OCI-LY7 (cell line): ENCODE measurements around the gene ACTN1. TPM values are rescaled to one million over a fixed set of nuclear protein-coding genes. Genes with fewer than 3 reads are reported as not detected.

ENCODE experiments used
- BruUV-seq: library from RNA; stranded (reverse); fragments of 400-500 nt; replicated peaks from 2 replicates; lab custom pipeline; 2021; lab: Mats Ljungman, UMichigan
- CTCF ChIA-PET: fragments of 300-600 bp; sonication (Branson Sonifier 250); formaldehyde crosslinking; loops from one replicate; lab custom pipeline; 2022; ENCODE audit warnings: antibody characterized with exemption; ENCODE audit not compliant: unreplicated experiment; lab: Charles Lee
- POLR2A ChIA-PET: fragments of 300-600 bp; sonication (Branson Sonifier 250); formaldehyde crosslinking; loops from one replicate; lab custom pipeline; 2022; ENCODE audit warnings: antibody characterized with exemption; lab: Charles Lee
- DNase-seq: peaks from one replicate; pipeline ENCODE4 v3.0.0-alpha.2; 2015; ENCODE audit warnings: low spot score
- H2AFZ ChIP-seq: fragments of 200-600 bp; sonication (generic), shearing (Covaris generic); 2 replicates; pipeline ENCODE4 v1.6.1; 2014; ENCODE audit warnings: mild to moderate bottlenecking, antibody characterized with exemption, low read length, moderate library complexity
- H3K27ac ChIP-seq: fragments of 200-600 bp; sonication (generic); 2 replicates; pipeline ENCODE4 v1.5.1; 2014; ENCODE audit warnings: mixed run types, low read depth, mild to moderate bottlenecking, moderate library complexity, low read length, inconsistent platforms; ENCODE audit not compliant: poor library complexity, severe bottlenecking
- H3K36me3 ChIP-seq: fragments of 200-600 bp; sonication (generic); 2 replicates; pipeline ENCODE4 v1.6.1; 2014; ENCODE audit warnings: mild to moderate bottlenecking, antibody characterized with exemption, low read length, moderate library complexity, mixed read lengths; ENCODE audit not compliant: insufficient read depth
- H3K4me1 ChIP-seq: fragments of 200-600 bp; sonication (generic); 2 replicates; pipeline ENCODE4 v1.5.1; 2014; ENCODE audit warnings: mild to moderate bottlenecking, low read length; ENCODE audit not compliant: insufficient read depth, poor library complexity, severe bottlenecking
- H3K4me2 ChIP-seq: fragments of 200-600 bp; sonication (generic); 2 replicates; pipeline ENCODE4 v1.6.1; 2014; ENCODE audit warnings: mild to moderate bottlenecking, low read length
- H3K4me3 ChIP-seq: fragments of 200-600 bp; sonication (generic); 2 replicates; pipeline ENCODE4 v1.5.1; 2014; ENCODE audit warnings: mild to moderate bottlenecking, low read depth, low read length; ENCODE audit not compliant: poor library complexity, severe bottlenecking
- H3K79me2 ChIP-seq: fragments of 200-600 bp; sonication (generic); 2 replicates; pipeline ENCODE4 v1.6.1; 2016; ENCODE audit warnings: low read depth, mild to moderate bottlenecking, low read length, moderate library complexity, mixed read lengths; ENCODE audit not compliant: insufficient read depth
- H3K9me2 ChIP-seq: fragments of 200-600 bp; sonication (generic); 2 replicates; pipeline ENCODE4 v1.6.1; 2016; ENCODE audit warnings: mild to moderate bottlenecking, low read length, mixed read lengths; ENCODE audit not compliant: insufficient read depth
- H3K9me3 ChIP-seq: fragments of 200-600 bp; sonication (generic); 2 replicates; pipeline ENCODE4 v1.6.1; 2014; ENCODE audit warnings: mild to moderate bottlenecking, mixed run types, low read length, mixed read lengths
- H4K20me1 ChIP-seq: fragments of 200-600 bp; sonication (generic); 2 replicates; pipeline ENCODE4 v1.6.1; 2014; ENCODE audit warnings: mild to moderate bottlenecking, antibody characterized with exemption, low read length, moderate library complexity, mixed read lengths; ENCODE audit not compliant: insufficient read depth
- CTCF ChIP-seq: fragments of 200-600 bp; sonication (generic); conservative IDR thresholded peaks from 2 replicates; pipeline ENCODE4 v1.5.1; 2014; ENCODE audit warnings: mild to moderate bottlenecking, antibody characterized with exemption, low read length, moderate library complexity, mixed read lengths
- EZH2phosphoT487 ChIP-seq: fragments of 200-600 bp; sonication (generic); IDR thresholded peaks from 2 replicates; pipeline ENCODE4 v1.6.1; 2018; ENCODE audit warnings: low read depth, borderline replicate concordance, mild to moderate bottlenecking, mixed run types, antibody characterized with exemption, low read length, moderate library complexity, mixed read lengths
- intact Hi-C: fragments of 100-400 bp; cut with micrococcal nuclease; formaldehyde crosslinking; loops from one replicate; pipeline ENCODE4 v1.10.0; 2022; ENCODE audit not compliant: unreplicated experiment
- total RNA-seq, 2 experiments: library from RNA; depleted of rRNA in 1 of 2; stranded (reverse); fragments of >200 nt in 1 of 2; shearing (Covaris generic) in 1 of 2; gene quantifications; 2 replicates each; pipeline ENCODE4 v1.2.3, GENCODE V29; 2014 to 2022

The ACTN1 gene
- total RNA-seq, 2 experiments from 2014 or later: 0.51 to 1.8 TPM

DNA sequence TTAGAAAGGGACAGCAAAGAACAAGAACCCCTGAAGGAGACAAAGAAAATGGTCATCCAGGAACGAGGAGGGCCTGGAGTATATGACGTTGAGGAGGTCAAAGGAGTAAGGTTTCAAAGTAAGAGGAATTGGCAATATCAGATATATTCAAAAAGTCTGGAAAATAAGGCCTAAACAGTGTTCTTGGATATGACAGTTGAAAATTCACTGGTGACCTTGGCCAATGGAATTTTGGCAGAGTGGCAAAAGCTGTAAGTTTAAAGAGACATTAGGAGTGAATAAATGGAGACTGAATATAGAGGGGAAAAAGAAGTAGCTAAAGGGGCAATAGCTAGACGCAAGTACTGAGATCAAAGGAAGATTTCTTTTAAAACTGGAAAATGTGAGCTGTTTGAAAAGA is 4.1 kb upstream of the ACTN1 start:
- ChIA-PET CTCF (no interaction called here), POLR2A (no interaction called here)
- Histone ChIP-seq H3K4me1 (no peaks in the 10 kb centered on the region), H3K9me3 (no peaks in the 10 kb centered on the region), H4K20me1 (no peaks in the 10 kb centered on the region), H3K79me2 (no peaks in the 10 kb centered on the region), H3K9me2 (no peaks in the 10 kb centered on the region), H2AFZ (no peak overlapping the region), H3K4me2 (no peak overlapping the region), H3K36me3 (no peaks in the 10 kb centered on the region), H3K4me3 (no peak overlapping the region), H3K27ac (no peak overlapping the region)
- intact Hi-C loops: no loop called here
- BruUV-seq: no TSS peak
- TF ChIP-seq EZH2phosphoT487 (no peak), CTCF (no peak)
- no peak for DNase-seq

- CTCF ChIA-PET: no interaction called here
- no peak for DNase-seq
- Histone ChIP-seq H3K4me3 (no peak overlapping the region), H3K9me3 (no peaks in the 10 kb centered on the region), H3K4me1 (no peaks in the 10 kb centered on the region), H3K79me2 (no peaks in the 10 kb centered on the region), H2AFZ (no peak overlapping the region), H3K9me2 (no peaks in the 10 kb centered on the region), H3K4me2 (no peak overlapping the region), H3K27ac (no peak overlapping the region), H4K20me1 (no peaks in the 10 kb centered on the region), H3K36me3 (no peaks in the 10 kb centered on the region)
- POLR2A ChIA-PET: no interaction called here
- no peak for TF ChIP-seq EZH2phosphoT487
- TF ChIP-seq CTCF: no peak
- intact Hi-C loops: no loop called here
- BruUV-seq: no TSS peak
These were observed 3.5 kb upstream of the ACTN1 start for GRCh38 chr14:68982581-68982980.

- TF ChIP-seq CTCF (no peak), EZH2phosphoT487 (no peak)
- no peak for DNase-seq
- no TSS peak for BruUV-seq
- Histone ChIP-seq H3K4me1 (no peaks in the 10 kb centered on the region), H3K79me2 (no peaks in the 10 kb centered on the region), H3K36me3 (no peaks in the 10 kb centered on the region), H2AFZ (no peak overlapping the region), H3K9me3 (no peaks in the 10 kb centered on the region), H4K20me1 (no peaks in the 10 kb centered on the region), H3K4me3 (no peak overlapping the region), H3K9me2 (no peaks in the 10 kb centered on the region), H3K27ac (no peak overlapping the region), H3K4me2 (no peak overlapping the region)
- ChIA-PET POLR2A (interaction anchor here (0.7 kb wide), 1 partner anchor 68 kb away, joined by 3 read pairs; no protein-coding TSS in a partner anchor), CTCF (no interaction called here)
- intact Hi-C loops: no loop called here
These were observed 2.5 kb upstream of the ACTN1 start for GRCh38 chr14:68981539-68981976.
